HG03460 (cell line): ENCODE data around the gene AKAP7.
"Not testable (repeated sequence)": the region's sequence is repeated elsewhere in the genome, so short reads cannot be mapped to it uniquely, and the experiment has no call there.

Experiments
- ATAC-seq: cut with Tn5 transposase; IDR thresholded peaks from one replicate; pipeline ENCODE4 v1.9.1; 2021; ENCODE audit not compliant: unreplicated experiment

The AKAP7 gene

DNA sequence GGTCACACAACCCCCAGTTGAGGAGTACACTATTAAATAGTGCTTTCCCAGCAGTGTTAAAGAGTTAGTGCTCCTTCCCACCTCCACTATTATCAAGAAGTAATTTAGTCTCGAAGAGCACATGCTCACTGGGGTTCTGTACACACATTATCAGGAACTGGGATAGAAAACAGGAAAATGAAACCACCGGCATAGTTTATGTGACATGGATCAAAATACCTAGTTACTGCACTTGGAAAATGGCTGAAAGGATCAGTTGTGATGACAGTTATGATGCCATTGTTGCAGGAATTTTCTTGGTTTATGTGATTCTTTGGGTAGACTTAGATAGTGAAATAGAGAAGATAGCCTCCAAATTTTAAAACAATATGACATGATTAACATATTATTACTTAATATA, 152.9 kb downstream of the AKAP7 start:
- ATAC-seq, result no peak

DNA sequence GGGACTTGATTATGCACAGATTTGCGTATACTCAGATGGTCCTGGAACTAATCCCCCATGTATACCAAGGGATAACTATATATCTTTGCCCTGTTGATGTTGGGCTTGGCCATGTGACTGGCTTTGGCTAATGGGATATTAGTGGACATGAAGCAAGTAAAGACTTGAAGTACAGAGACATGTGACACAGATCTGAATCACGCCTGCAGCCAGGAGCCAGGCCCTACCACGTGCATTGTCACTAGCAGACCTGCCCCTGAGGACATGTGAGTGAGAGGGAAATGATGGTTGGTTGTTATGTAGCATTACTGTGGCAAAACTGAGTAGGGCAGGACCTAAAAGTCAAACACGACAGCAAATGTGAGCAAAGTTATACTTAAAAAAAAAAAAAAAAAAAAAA, 155.7 kb downstream of the AKAP7 start:
- ATAC-seq, result no peak

DNA sequence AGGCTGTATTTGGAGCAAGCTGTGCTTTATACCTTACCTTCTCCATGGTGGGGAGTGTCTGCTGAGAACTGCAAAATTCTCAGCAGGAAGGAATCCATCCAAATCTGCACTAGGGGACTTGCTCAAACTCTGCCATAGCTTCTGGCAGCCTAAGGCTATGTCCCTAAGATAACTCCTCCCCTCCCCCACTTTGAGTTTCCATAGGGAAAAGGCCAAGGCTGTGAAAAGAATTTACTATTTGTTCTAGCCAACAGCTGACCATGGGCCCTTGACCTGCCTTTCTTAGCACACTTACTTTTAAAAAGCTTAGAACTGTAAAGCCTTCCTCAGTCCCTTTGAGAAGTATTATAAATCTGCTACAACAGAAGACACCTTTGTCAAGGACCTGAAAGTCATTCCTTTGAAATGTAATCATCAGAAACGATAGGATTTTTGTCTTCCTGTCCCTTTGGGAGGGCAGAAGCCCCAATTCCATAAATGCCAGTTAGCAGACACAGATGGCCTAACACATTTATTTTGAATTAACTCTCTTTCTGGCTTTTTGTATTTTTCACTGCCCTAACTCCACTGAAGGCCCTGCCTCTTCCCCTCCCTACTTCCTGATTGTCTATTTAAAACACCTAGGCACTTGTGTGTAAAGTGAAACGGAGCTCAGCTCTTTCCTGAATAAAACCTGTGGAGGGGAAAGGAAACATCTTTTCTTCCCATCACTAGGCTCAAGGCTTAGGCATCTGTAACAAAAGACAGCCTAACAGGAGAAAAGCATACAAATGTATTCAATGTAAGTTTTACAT, 157.1 kb downstream of the AKAP7 start:
- no peak for ATAC-seq

DNA sequence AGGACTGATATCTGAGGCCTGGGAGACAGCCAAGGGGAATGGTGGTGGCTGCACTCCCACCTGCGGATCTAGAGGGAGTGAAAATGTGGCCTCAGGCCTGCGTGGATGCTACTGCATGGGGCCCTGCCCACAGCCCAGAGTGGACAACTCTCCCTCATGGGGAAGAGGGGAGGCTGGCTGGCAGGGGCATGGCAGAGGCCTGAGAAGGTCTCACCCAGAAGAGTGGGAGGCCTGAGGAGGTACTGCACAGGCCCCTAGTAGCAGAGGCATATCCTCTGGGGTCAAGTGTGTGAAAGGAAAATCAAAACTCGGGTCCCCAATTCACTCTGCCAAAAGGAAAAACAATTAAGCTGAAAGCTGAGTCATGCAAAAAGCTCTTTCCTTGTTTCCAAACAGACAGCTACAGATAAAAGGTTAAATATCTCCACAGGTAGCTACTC, 158.2 kb downstream of the AKAP7 start:
- ATAC-seq, result no peak

DNA sequence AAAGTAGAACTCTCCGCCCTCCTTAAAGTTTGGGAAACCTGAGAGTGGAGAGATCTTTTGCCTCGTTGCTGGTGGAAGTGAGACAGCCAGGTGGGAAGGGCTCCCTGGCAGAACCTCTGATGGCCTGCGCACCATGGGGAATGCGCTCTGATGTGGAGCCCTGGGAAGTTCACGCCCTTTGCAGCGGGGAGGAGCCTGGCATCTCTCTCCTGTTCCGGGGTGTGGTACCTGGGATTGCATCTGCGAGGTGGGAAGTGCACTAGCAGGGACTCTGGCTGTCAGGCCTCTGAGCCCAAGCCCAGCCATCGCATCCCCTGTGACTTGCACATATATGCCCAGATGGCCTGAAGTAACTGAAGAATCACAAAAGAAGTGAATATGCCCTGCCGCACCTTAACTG, 159.8 kb downstream of the AKAP7 start:
- no peak for ATAC-seq

DNA sequence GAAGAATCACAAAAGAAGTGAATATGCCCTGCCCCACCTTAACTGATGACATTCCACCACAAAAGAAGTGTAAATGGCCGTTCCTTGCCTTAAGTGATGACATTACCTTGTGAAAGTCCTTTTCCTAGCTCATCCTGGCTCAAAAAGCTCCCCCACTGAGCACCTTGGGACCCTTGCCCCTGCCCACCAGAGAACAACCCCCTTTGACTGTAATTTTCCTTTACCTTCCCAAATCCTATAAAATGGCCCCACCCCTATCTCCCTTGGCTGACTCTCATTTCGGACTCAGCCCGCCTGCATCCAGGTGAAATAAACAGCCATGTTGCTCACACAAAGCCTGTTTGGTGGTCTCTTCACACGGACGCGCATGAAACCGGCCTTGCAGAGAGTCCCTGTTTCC, 165.6 kb downstream of the AKAP7 start:
- not testable (repeated sequence) for ATAC-seq

DNA sequence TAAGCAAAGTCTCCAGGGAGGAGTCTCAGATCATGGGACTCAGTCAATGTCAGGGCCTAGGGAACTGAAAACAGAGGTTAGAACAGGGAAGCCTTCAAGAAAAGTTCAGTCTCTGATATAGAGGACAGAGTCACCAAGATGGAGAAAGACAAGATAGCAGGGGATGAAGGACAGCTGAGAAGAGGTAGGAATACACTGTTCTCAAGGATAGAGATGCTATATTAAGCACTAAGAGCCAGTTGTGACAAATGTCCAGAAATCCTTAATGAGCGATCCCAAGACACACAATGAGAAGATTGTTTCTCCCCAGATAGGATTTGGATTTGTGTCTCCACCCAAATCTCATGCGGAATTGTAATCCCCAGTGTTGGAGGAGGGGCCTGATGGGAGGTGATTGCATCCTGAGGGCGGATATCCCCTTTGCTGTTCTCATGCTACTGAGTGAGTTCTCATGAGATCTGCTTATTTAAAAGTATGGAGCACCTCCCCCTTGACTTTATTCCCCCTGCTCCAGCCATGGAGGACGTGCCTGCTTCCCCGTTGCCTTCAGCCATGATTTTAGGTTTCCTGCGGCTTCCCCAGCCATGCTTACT, 168.2 kb downstream of the AKAP7 start:
- ATAC-seq, result no peak

DNA sequence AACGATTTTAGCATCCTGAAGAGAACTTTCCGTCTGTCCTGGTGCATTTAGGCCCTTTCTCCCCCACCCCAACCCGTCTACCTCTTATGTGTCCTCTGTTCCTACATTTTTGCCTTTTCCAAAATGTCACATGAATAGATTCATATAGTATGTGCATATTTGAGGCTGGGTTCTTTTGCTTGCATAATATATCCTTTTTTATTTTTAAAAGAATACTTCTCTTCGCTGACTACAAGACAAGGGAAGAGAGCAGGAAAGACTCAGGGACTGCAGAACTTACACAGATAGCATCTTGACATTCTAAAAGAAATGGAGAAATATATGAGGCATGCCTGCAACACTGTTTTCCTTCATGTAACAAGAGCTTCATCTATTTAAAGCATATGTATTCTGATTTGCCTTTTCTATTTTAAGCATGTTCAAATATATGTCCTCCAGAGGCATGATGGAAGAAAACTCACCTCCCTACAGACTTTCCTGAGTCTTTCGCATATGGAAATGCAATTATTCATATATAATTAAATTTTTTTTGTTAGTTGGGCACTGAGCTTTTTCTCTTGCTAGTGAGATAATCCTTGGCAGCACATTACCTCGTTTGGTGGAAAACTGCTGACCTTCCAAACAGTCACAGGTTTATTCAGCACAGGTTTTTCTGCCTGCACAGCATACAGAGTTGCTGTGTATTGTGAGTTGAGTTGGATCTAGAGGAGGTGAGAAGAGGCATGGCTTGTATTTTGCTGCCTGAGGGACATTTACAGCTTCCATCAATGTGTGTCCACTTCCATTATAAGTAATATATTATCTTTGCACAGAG, 170.0 kb downstream of the AKAP7 start:
- ATAC-seq, result no peak

DNA sequence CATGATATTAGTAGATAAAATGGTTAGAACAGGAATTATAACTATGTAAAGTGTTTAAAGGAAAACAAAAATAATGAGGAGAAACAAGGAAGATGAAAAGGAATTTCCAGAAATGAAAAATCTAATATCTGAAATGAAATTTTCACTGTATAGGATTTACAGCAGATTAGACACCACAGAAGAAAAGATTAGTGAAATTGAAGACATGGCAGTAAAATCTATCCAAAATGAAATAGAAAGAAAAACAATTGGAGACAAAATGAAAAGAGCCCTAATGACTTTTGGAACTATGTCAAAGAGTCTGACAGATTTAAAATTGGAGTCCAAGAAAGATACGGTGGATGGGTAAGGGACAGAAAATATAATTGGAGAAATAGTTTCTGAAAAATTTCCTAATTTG, 174.2 kb downstream of the AKAP7 start:
- ATAC-seq, result no peak

DNA sequence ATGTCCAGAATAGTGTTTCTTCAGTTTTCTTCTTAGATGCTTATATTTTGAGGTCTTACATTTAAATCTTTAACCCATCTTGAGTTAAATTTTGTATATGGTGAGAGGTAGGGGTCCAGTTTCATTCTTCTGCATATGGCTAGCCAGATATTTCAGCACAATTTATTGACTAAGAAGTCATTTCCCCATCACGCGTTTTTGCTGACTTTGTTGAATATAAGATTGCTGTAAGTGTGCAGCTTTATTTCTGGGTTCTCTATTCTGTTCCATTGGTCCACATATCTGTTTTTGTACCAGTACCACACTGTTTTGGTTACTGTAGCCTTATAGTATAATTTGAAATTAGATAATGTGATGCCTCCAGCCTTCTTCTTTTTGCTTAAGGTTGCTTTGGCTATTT, 179.6 kb downstream of the AKAP7 start:
- no peak for ATAC-seq

DNA sequence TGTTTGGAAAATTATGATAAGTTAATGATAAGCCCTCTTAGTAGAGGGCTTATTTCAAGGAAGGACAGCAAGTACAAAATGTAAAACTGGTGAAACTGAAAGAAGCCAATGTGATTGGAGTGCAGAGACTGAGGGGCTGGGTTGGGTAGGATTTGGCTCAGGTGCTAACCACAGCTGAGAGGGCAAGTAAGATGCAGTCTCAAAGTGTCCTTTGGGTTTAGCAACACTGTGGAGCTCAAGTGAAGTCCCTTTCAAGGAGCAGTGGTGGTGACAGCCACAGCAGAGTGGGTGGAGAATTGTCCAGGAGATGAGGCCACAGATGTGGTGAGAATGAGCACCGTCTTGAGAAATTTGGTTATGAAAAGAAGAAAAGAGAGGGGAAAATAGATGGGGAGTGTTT, 181.4 kb downstream of the AKAP7 start:
- ATAC-seq, result no peak

DNA sequence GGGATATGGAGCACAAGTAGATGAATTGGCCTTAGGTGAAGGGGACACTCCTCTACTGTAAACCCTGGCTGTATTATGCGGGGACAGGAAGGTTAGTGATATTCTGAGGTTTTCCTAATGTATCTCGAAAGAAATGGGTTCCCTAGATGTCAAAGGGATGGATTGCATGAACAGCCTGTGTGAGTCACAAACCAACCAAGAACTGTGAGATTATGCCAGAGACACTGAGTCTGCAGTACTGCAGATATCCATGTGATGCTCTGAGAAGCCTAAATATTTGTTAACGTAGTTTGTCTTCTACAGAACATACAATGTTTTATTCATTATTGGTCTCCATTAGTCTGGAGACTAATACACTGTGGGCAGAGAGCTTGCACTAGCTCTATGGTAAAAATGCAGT, 182.2 kb downstream of the AKAP7 start:
- ATAC-seq, result no peak

DNA sequence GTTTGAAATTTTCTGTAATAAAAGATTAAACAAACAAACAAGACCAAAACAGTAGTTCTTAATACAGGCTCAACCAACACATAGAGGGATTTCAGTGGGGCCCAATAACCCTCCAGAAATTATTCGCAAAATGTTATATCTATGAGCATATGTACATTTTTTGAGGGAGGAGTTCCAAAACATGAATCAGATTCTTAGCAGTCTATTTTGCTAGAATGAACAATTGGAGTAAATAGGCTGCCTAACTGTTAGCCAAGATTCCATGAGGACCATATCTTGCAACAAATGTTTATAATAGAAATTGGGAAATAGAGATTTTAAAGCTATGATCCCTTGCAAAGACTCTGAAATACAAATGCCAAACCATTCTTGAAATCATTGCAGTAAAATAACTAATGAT, 186.3 kb downstream of the AKAP7 start:
- ATAC-seq, result no peak

DNA sequence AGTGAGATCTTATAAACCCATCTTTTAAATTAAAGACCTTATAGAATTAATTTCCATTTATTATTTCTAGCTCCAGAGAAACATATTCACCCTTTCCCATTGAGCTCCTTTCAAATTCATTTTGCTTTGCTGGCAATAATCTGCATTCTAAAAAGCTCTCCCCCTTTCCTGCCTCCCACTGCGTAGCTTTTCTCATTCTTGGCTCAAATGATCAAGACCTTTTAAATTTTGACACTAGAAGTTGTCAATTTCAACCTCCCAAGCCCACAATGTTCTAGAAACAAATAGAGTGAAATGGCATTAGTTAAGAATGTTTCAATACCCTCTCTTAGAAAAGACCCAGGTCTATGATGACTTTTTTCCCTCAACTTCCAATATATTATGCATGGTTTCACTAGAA, 186.9 kb downstream of the AKAP7 start:
- ATAC-seq, result no peak

DNA sequence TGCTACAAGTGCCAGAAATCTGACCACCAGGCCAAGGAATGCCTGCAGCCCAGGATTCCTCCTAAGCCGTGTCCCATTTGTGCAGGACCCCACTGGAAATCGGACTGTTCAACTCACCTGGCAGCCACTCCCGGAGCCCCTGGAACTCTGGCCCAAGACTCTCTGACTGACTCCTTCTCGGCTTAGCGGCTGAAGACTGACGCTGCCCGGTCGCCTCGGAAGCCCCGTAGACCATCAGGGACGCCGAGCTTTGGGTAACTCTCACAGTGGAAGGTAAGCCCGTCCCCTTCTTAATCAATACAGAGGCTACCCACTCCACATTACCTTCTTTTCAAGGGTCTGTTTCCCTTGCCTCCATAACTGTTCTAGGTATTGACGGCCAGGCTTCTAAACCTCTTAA, 190.4 kb downstream of the AKAP7 start:
- ATAC-seq, result not testable (repeated sequence)

DNA sequence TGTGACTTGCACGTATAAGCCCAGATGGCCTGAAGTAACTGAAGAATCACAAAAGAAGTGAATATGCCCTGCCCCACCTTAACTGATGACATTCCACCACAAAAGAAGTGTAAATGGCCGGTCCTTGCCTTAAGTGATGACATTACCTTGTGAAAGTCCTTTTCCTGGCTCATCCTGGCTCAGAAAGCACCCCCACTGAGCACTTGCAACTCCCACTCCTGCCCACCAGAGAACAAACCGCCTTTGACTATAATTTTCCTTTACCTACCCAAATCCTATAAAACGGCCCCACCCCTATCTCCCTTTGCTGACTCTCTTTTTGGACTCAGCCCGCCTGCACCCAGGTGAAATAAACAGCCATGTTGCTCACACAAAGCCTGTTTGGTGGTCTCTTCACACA, 193.5 kb downstream of the AKAP7 start:
- not testable (repeated sequence) for ATAC-seq

DNA sequence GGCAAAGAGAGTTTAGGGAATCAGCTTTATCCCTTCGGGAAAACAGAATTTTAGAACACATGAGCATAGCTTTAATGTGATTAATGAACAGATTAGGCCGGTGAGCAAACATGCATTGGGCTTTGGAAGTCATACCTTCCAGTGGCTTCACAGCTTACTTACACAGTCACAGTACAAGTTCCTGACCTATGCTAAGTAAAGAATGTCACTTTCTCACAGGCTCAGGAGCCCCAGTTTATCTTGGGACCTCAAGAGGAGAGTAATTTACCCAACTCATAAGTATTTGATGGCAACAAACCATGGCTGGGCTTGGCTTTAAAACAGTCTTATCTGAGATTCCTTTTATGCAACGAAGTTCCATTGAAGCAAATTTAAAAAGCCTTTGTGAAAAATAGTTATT, 195.9 kb downstream of the AKAP7 start:
- ATAC-seq, result no peak

DNA sequence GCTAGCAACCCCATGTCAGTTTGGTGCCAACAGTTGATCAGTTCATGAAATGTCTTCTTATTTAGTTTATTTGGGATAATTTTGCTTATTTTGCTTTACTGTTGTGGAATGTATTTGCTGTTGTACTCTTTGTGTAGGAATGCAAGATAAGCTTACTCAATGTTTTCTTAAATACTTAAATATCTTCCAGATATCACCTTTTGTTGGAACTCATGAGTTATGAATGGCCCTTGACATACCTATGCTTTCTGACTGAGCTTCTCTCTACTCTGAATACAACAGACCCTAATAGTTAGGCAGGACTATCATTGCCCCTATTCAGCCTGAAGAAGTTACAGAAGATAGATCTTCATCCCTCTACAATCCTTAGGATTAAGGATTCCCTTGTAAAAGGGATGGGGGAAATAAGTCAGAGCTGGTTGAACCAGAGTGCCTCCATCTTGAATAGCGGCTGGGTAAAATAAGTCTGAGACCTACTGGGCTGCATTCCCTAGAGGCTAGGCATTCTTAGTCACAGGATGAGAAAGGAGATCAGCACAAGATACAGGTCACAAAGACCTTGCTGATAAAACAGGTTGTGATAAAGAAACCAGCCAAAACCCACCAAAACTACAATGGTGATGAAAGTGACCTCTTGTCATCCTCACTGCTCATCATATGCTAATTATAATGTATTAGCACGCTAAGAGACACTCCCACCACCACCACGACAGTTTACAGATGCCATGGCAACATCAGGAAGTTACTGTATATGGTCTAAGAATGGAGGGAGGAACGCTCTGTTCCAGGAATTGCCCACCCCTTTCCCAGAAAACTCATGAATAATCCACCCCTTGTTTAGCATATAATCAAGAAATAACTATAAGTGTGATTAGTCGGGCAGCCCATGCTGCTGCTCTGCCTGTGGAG, 196.9 kb downstream of the AKAP7 start:
- ATAC-seq, result no peak
